B cell (primary cell): ENCODE data around the gene PLA2G5. TPM values are rescaled to one million over a fixed set of nuclear protein-coding genes. Genes with fewer than 3 reads are reported as not detected.
A peak's percentile ranks its signal among the peaks of the same experiment; 100 is the strongest.
"Not testable (repeated sequence)": the region's sequence is repeated elsewhere in the genome, so short reads cannot be mapped to it uniquely, and the experiment has no call there.

Source experiments
- ATAC-seq: fragments of 200-7000 bp; cut with Tn5 transposase; one replicate; pipeline ENCODE4 v1.10.0; 2021; ENCODE audit warnings: low read depth, mild to moderate bottlenecking, moderate number of reproducible peaks, moderate library complexity
- CTCF ChIA-PET: fragments of 350-600 bp; sonication (Branson Sonifier 250); formaldehyde crosslinking; loops from one replicate; lab custom pipeline; 2021; ENCODE audit warnings: antibody characterized with exemption, inconsistent platforms; lab: Charles Lee
- POLR2A ChIA-PET: fragments of 350-600 bp; sonication (Branson Sonifier 250); formaldehyde crosslinking; loops from one replicate; lab custom pipeline; 2021; ENCODE audit warnings: antibody characterized with exemption; lab: Charles Lee
- DNase-seq: peaks from one replicate; pipeline ENCODE4 v3.0.0; 2013
- H2AFZ ChIP-seq: 2 replicates; pipeline ENCODE4 v1.6.1; 2012; ENCODE audit warnings: mild to moderate bottlenecking, low read depth, low read length; ENCODE audit not compliant: insufficient read depth, poor library complexity, severe bottlenecking
- H3K27ac ChIP-seq, 2 donors: 1 replicate in 1 of 2; 2 replicates in 1 of 2; pipeline ENCODE4 v1.5.1; 2012 to 2013; ENCODE audit warnings: low read length in 2 of 2, mild to moderate bottlenecking in 2 of 2, moderate library complexity in 1 of 2
- H3K27me3 ChIP-seq, 4 experiments: fragments of 200-600 bp in 1 of 4; sonication (generic) in 1 of 4; replicated peaks in 1 of 4; 1 replicate in 2 of 4; 2 replicates in 2 of 4; pipeline versions ENCODE4 v1.6.1 to v1.7.0; 2013 to 2016; ENCODE audit warnings: low read length in 3 of 4, mild to moderate bottlenecking in 2 of 4, mixed read lengths in 1 of 4, moderate library complexity in 1 of 4; ENCODE audit not compliant: insufficient read depth in 4 of 4, control insufficient read depth in 3 of 4; ENCODE audit errors: control extremely low read depth in 1 of 4
- H3K36me3 ChIP-seq, 2 experiments: replicated peaks in 1 of 2; 1 replicate in 1 of 2; 2 replicates in 1 of 2; pipeline versions ENCODE4 v1.6.1 to v1.7.1; 2013; ENCODE audit warnings: low read length in 1 of 2; ENCODE audit not compliant: insufficient read depth in 2 of 2, control insufficient read depth in 1 of 2; ENCODE audit errors: control extremely low read depth in 1 of 2, extremely low read depth in 1 of 2
- H3K4me1 ChIP-seq, 2 donors: fragments of 200-600 bp in 1 of 2; sonication (generic) in 1 of 2; 1 replicate in 1 of 2; 2 replicates in 1 of 2; pipeline versions ENCODE4 v1.5.1 to v1.6.1; 2013 to 2017; ENCODE audit warnings: low read length in 2 of 2; ENCODE audit not compliant: control insufficient read depth in 2 of 2, insufficient read depth in 2 of 2
- H3K4me2 ChIP-seq: replicated peaks from 2 replicates; pipeline ENCODE3; 2012; ENCODE audit warnings: mild to moderate bottlenecking, low read depth, low read length; ENCODE audit not compliant: poor library complexity, severe bottlenecking
- H3K4me3 ChIP-seq, 5 experiments: fragments of 200-600 bp in 1 of 5; sonication (generic) in 1 of 5; 1 replicate in 3 of 5; 2 replicates in 2 of 5; pipeline versions ENCODE4 v1.5.1 to v1.7.0; 2011 to 2016; ENCODE audit warnings: low read length in 4 of 5, mild to moderate bottlenecking in 4 of 5, low read depth in 2 of 5, control low read depth in 1 of 5, moderate library complexity in 1 of 5; ENCODE audit not compliant: insufficient read depth in 1 of 5; ENCODE audit errors: control extremely low read depth in 1 of 5, extremely low read depth in 1 of 5
- H3K79me2 ChIP-seq: fragments of 200-600 bp; sonication (generic); one replicate; pipeline ENCODE4 v1.6.0; 2016; ENCODE audit warnings: low read length; ENCODE audit not compliant: control insufficient read depth, insufficient read depth
- H3K9ac ChIP-seq: fragments of 200-600 bp; sonication (generic); 2 replicates; pipeline ENCODE4 v1.6.1; 2017; ENCODE audit warnings: mild to moderate bottlenecking, low read length, moderate library complexity
- H3K9me3 ChIP-seq, 3 donors: one replicate each; pipeline versions ENCODE4 v1.6.1 to v1.7.1; 2013; ENCODE audit warnings: low read length in 2 of 3; ENCODE audit not compliant: control insufficient read depth in 2 of 3, insufficient read depth in 1 of 3; ENCODE audit errors: control extremely low read depth in 1 of 3
- H4K20me1 ChIP-seq: 2 replicates; pipeline ENCODE4 v1.6.0; 2012; ENCODE audit warnings: mild to moderate bottlenecking, low read length; ENCODE audit not compliant: insufficient read depth, control insufficient read depth, poor library complexity, severe bottlenecking
- H3K27ac Mint-ChIP-seq: one replicate; pipeline ENCODE4 v1.8.0; 2021; ENCODE audit warnings: mixed read lengths
- H3K27me3 Mint-ChIP-seq: one replicate; pipeline ENCODE4 v1.8.0; 2021; ENCODE audit warnings: mixed read lengths
- H3K4me1 Mint-ChIP-seq: one replicate; pipeline ENCODE4 v1.8.0; 2021; ENCODE audit warnings: mixed read lengths
- H3K4me3 Mint-ChIP-seq: one replicate; pipeline ENCODE4 v1.8.0; 2021; ENCODE audit warnings: mixed read lengths
- H3K9me3 Mint-ChIP-seq: one replicate; pipeline ENCODE4 v1.8.0; 2022; ENCODE audit warnings: mixed read lengths; ENCODE audit not compliant: insufficient read depth
- CTCF ChIP-seq: fragments of 200-600 bp; IDR thresholded peaks from one replicate; pipeline ENCODE4 v1.8.0; 2022; ENCODE audit warnings: antibody characterized with exemption, mild to moderate bottlenecking
- EZH2 ChIP-seq: IDR thresholded peaks from 2 replicates; pipeline ENCODE4 v1.6.1; 2012; ENCODE audit warnings: borderline replicate concordance, low read depth, mild to moderate bottlenecking, moderate library complexity, low read length; ENCODE audit not compliant: insufficient read depth, poor library complexity, severe bottlenecking
- WGBS: methylation state at CpG from one replicate; pipeline ENCODE4 v1.1.5; 2013; ENCODE audit warnings: missing lambda C conversion rate; ENCODE audit not compliant: insufficient coverage; 5-methylcytosine and 5-hydroxymethylcytosine counted together
- intact Hi-C: fragments of 100-400 bp; cut with micrococcal nuclease; formaldehyde crosslinking; loops from one replicate; pipeline ENCODE4 v1.10.0; 2022
- polyA plus RNA-seq: library from polyadenylated mRNA; depleted of rRNA; stranded (reverse); fragments of >200 nt; gene quantifications from 2 replicates; pipeline ENCODE4 v1.2.3, GENCODE V29; 2012
- total RNA-seq, 2 donors: library from RNA; stranded (reverse); fragments of 120-200 nt in 1 of 2; gene quantifications; 1 replicate in 1 of 2; 2 replicates in 1 of 2; pipeline versions ENCODE4 v1.2.3 to v1.2.4, GENCODE V29; 2013 to 2022

Gene PLA2G5
- total and polyA plus RNA-seq, 2 donors (not counting 1 experiment from before 2014, with no cell fraction given), result not detected

- peak overlapping the region; percentile 23 for H3K4me3 Mint-ChIP-seq
- ATAC-seq (no peak), DNase-seq (peak; percentile 20)
- 74% methylated on average over 8 of the region's 9 CpGs for WGBS
- Histone ChIP-seq H3K4me2 (no peak overlapping the region), H3K36me3 (no peaks in the 10 kb centered on the region), H3K9ac (no peak overlapping the region), H3K9me3 (peaks cover 0 to 15% (median 5%) of the 10 kb centered on the region in 3 donors), H3K4me1 (peaks cover 25 to 34% of the 10 kb centered on the region in 2 donors), H4K20me1 (no peaks in the 10 kb centered on the region), H3K4me3 (no peak overlapping the region), H3K27me3 (no peaks in the 10 kb centered on the region), H3K27ac (no peak overlapping the region), H3K79me2 (no peaks in the 10 kb centered on the region), H2AFZ (no peak overlapping the region)
- no peaks in the 10 kb centered on the region for H3K27me3 Mint-ChIP-seq
- peak overlapping the region; percentile 32 for H3K27ac Mint-ChIP-seq
- TF ChIP-seq EZH2 (no peak), CTCF (no peak)
- ChIA-PET CTCF (interaction anchor here (1.1 to 2.3 kb wide), 2 partner anchors 26 kb away, joined by 3 to 10 read pairs; no protein-coding TSS in a partner anchor), POLR2A (no interaction called here)
- H3K4me1 Mint-ChIP-seq, result peaks cover 44% of the 10 kb centered on the region
- intact Hi-C loops, result no loop called here
- H3K9me3 Mint-ChIP-seq, result peaks cover 11% of the 10 kb centered on the region
Observed at GRCh38 chr1:20126041-20126805, 56.2 kb downstream of the PLA2G5 start.

- peaks cover 11% of the 10 kb centered on the region for H3K9me3 Mint-ChIP-seq
- H3K79me2 ChIP-seq, result no peaks in the 10 kb centered on the region
- DNase-seq (no peak), ATAC-seq (no peak)
- peaks cover 41% of the 10 kb centered on the region for H3K4me1 Mint-ChIP-seq
- H3K27me3 Mint-ChIP-seq, result no peaks in the 10 kb centered on the region
- peak overlapping the region; percentile 1 for H3K27ac Mint-ChIP-seq
- H3K9me3 ChIP-seq, result peaks cover 0 to 15% (median 5%) of the 10 kb centered on the region in 3 donors
- H3K36me3 ChIP-seq, result no peaks in the 10 kb centered on the region
- H3K9ac ChIP-seq, result no peak overlapping the region
- H3K27me3 ChIP-seq, result no peaks in the 10 kb centered on the region
- ChIA-PET CTCF (interaction anchor here (2.3 kb wide), 1 partner anchor 25 kb away, joined by 10 read pairs; no protein-coding TSS in a partner anchor), POLR2A (no interaction called here)
- intact Hi-C loops, result no loop called here
- no peak for TF ChIP-seq EZH2
- 91% methylated on average over 10 of the region's 10 CpGs for WGBS
- no peaks in the 10 kb centered on the region for H4K20me1 ChIP-seq
- no peak overlapping the region for H3K4me3 ChIP-seq
- no peak overlapping the region for H3K27ac ChIP-seq
- peaks cover 25 to 34% of the 10 kb centered on the region in 2 donors for H3K4me1 ChIP-seq
- peak overlapping the region; percentile 34 for H2AFZ ChIP-seq
- H3K4me2 ChIP-seq, result no peak overlapping the region
- no peak overlapping the region for H3K4me3 Mint-ChIP-seq
Observed at GRCh38 chr1:20126806-20127440, 56.9 kb downstream of the PLA2G5 start.

- H3K4me1 ChIP-seq, result peaks cover 12 to 19% of the 10 kb centered on the region in 2 donors
- H3K4me1 Mint-ChIP-seq, result peaks cover 20% of the 10 kb centered on the region
- H3K27me3 Mint-ChIP-seq, H3K4me2 ChIP-seq, H4K20me1 ChIP-seq, H3K27ac ChIP-seq, H3K79me2 ChIP-seq, H3K4me3 ChIP-seq, H3K9ac ChIP-seq, POLR2A ChIA-PET, H3K4me3 Mint-ChIP-seq, CTCF ChIA-PET, DNase-seq, H3K27ac Mint-ChIP-seq, H3K27me3 ChIP-seq, intact Hi-C loops, ATAC-seq, H3K36me3 ChIP-seq, H2AFZ ChIP-seq: not testable (repeated sequence)
- H3K9me3 Mint-ChIP-seq, result peaks cover 11% of the 10 kb centered on the region
- WGBS, result no CpG with 5 or more reads among the region's 3 CpGs
- H3K9me3 ChIP-seq, result peaks cover 0 to 15% (median 5%) of the 10 kb centered on the region in 3 donors
Observed at GRCh38 chr1:20130518-20130917, 60.5 kb downstream of the PLA2G5 start.
